ENCODE results near the gene PTPRK.

DNA sequence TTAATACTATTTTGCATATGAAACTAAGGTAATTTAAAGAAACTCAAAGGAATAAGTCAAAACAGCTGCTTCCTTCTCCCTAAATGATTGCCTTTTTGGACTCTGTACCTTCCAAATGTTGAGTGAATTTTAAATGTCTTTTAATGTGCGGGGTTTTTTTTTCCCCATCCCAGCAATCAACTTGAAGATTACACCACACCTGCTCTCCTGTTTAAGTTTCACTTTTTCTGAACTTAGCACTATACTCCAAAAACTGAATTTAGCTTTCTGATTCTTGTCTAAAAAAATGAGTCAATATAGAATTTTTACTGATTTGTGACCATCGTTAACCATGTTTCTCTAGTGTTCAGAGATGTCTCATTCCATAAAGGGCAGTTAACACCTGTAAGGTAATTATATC, 398.8 kb downstream of the PTPRK start:
- TF ChIP-seq, protein P1, sequence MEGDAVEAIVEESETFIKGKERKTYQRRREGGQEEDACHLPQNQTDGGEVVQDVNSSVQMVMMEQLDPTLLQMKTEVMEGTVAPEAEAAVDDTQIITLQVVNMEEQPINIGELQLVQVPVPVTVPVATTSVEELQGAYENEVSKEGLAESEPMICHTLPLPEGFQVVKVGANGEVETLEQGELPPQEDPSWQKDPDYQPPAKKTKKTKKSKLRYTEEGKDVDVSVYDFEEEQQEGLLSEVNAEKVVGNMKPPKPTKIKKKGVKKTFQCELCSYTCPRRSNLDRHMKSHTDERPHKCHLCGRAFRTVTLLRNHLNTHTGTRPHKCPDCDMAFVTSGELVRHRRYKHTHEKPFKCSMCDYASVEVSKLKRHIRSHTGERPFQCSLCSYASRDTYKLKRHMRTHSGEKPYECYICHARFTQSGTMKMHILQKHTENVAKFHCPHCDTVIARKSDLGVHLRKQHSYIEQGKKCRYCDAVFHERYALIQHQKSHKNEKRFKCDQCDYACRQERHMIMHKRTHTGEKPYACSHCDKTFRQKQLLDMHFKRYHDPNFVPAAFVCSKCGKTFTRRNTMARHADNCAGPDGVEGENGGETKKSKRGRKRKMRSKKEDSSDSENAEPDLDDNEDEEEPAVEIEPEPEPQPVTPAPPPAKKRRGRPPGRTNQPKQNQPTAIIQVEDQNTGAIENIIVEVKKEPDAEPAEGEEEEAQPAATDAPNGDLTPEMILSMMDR (conservative IDR thresholded peaks at IDR 0.05) = no peak
- TF ChIP-seq ZFX (IDR thresholded peaks at IDR 0.05) = no peak
